ENCODE data around the gene SH3BP1. TPM values are rescaled to one million over a fixed set of nuclear protein-coding genes. Genes with fewer than 3 reads are reported as not detected.

SH3BP1 gene, protein sequence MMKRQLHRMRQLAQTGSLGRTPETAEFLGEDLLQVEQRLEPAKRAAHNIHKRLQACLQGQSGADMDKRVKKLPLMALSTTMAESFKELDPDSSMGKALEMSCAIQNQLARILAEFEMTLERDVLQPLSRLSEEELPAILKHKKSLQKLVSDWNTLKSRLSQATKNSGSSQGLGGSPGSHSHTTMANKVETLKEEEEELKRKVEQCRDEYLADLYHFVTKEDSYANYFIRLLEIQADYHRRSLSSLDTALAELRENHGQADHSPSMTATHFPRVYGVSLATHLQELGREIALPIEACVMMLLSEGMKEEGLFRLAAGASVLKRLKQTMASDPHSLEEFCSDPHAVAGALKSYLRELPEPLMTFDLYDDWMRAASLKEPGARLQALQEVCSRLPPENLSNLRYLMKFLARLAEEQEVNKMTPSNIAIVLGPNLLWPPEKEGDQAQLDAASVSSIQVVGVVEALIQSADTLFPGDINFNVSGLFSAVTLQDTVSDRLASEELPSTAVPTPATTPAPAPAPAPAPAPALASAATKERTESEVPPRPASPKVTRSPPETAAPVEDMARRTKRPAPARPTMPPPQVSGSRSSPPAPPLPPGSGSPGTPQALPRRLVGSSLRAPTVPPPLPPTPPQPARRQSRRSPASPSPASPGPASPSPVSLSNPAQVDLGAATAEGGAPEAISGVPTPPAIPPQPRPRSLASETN
- total RNA-seq = 11.5 and 11.7 TPM in 2 replicates

DNA sequence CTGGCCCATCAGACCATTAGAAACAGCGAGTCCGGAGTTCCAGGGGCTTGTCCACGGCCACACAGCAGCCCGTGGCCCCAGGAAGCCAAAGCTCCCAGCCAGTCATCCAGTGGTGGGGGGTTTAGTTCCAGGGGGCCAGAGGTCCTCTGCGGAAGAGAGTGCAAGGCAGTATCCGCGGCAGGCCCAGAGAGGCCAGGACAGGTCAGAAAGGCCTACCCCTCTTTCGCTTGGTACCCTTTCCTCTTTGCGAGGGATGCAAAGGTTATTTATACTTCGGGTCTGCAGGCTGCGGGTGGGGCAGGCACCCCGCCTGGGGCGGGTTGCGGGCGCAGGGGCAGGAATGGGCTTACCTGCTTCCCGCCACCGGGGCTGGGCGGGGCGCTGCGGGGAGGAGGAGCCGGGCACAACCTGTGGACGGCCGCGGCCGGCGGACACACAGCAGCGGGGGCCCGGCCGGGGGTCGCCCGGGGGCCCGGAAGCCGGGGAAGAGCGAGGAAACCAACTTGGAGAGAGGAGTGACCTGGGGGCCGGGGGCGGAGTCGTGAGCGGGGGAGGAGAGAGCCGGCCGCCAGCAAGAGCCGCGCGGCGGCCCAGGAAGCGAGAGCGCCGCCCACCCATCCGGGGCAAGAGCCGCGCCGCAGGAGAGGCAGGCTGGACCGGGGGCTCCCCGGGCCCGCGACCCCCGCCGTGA lies at the start of gene SH3BP1:
Gene SH3BP1, plus strand, starts transcription at position 600 of the 691 bp plus-strand sequence. CDS start 119 bp downstream, outside the sequence.

DNA sequence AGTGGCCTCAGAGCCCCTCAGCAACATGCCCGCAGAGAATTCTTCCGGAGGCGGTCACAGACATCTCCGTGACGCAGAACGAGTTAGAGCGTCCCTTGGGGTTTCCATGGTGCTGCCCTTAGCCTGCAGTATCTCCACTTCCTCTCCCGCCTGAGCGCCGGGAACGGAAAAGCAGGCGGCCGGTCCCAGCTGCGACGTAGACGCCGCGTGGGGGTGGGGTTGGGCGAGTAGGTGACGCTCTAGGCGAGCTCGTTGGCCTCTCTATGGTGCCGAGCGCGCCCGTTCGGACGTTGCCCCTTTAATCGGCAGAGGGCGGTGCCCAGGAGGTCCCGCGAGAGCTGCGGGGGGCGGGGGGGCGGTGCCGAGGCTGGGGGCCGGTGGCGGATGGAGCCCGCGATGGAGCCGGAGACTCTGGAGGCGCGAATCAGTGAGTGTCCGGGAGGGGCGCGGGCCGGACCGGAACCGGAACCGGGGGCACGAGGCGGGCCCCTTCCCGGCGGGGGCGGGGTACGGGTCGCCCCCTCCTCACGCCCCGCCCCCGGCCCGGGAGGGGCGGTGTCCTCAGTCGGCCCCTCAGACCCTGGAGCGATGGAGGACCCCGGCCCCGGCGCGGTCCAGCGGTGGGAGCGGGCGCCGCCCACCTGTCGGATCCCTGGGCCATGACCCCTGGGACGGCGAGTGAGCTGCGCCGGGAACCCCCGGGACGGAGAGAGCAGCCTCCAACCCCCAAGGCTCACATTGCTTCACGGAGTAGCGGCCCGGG lies 30.8 kb upstream of the SH3BP1 start, which contains the start of gene GGA1:
Gene GGA1, plus strand, starts transcription at position 358 of the 763 bp plus-strand sequence. Its CDS starts 27 bp downstream, at position 385.

DNA sequence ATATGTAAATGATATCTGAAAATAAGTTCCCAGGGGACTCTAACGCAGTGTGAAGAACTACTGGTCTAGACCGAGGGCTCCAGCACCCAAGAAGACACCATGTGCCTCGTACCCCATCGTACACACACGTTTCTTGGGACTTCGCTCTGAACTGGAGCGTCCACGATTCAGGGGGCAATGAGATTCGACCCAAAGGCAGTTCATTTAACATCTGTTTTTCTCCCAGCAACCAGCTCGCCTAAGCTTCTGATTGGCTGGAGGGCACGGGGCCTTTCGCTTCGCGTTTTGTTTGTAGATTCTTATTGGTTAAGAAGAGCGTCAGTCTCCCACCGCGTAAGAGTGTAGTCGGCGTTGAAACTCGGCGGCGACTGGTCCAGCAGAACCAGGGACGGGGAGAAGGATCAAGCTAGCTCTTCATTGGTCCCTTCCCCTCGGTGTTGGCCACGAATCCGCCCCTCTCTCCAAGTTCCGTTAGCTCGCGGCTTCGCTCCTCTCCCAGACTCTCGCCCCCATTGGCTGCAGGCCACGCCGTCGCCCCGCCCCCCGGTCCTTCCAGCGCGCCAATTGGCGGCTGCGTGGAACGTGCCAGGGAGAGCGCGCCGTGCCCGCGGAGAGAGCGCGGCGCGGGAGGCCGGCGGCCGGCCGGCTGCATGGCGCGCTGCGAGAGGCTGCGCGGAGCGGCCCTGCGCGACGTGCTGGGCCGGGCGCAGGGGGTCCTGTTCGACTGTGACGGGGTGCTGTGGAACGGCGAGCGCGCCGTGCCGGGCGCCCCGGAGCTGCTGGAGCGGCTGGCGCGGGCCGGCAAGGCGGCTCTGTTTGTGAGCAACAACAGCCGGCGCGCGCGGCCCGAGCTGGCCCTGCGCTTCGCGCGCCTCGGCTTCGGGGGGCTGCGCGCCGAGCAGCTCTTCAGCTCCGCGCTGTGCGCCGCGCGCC lies 18.9 kb downstream of the SH3BP1 start, which contains the start of gene PDXP:
Gene PDXP, plus strand, starts transcription at position 591 of the 933 bp plus-strand sequence. Its CDS starts 60 bp downstream, at position 651.

GRCh38 chr22:37674951-37675929 lies 35.8 kb downstream of the SH3BP1 start, which contains the start of gene LGALS1:
Gene LGALS1, plus strand, starts transcription at chr22:37675636. Its CDS starts 67 bp downstream, at chr22:37675703.

DNA sequence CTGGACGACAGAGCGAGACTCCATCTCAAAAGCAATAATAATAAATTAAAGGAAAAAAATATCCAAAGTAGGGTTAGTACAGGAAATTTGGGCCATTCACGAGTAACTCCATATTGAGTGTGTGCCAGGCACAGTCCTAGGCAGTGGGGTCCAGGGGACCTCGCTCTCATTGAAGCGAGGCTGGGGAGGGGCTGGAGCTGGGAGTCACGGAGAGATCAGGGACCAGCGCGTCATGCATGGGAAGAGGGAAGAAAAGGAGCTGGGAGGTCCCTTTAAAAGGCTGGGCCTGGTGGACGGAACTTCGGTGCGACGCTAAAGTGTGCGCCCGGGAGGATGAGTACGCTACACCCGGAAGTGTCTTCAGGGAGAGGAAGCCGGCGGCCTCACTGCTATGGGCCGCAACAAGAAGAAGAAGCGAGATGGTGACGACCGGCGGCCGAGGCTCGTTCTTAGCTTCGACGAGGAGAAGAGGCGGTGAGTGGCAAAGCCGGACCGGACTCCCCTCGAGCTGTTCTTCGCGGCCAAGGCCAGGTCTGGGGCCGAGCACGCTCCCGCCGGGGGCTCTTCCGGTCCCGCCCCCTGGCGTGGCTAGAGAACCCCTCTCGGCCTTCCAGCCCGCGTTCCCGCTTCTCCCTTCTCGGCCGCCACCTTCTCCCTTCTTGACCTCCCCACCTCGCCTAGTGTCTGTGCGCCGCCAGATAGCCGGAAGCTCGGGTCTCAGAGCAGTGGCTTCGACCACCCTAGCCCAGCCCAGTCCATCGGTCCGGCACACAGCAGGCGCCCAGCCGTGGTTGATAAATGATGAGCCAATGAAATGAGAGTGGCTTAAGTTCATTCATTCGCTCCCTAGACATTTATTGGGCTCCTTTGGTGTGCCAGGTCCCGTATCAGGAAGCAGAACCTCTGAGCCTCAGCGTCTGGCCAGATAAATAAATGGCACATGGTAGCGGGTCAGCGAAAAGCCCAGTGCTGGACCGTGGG lies 46.8 kb downstream of the SH3BP1 start, which contains the start of gene NOL12:
Gene NOL12, plus strand, starts transcription at position 342 of the 981 bp plus-strand sequence. Its CDS starts 50 bp downstream, at position 392.

GRCh38 chr22:37696657-37697537 lies 57.4 kb downstream of the SH3BP1 start, which contains the start of gene TRIOBP:
Gene TRIOBP, plus strand, starts transcription at chr22:37697048. Its CDS starts 4,318 bp downstream, at chr22:37701366.

Other genes with a start within 250 kb of the SH3BP1 start
- gene ELFN2, start 212.2 kb upstream of the SH3BP1 start, total RNA-seq = under 0.01 TPM in 1 of 2 replicates, not detected in the other
- gene MFNG, start 153.3 kb upstream of the SH3BP1 start, total RNA-seq = 0.33 and 1.5 TPM in 2 replicates
- 2.0 and 4.1 TPM in 2 replicates for gene CARD10, start 120.3 kb upstream of the SH3BP1 start, total RNA-seq
- gene CDC42EP1, start 79.2 kb upstream of the SH3BP1 start, total RNA-seq = 12.4 and 22.0 TPM in 2 replicates
- gene LGALS2, start 59.6 kb upstream of the SH3BP1 start, total RNA-seq = not detected in 2 replicates
- gene GGA1, start 30.8 kb upstream of the SH3BP1 start, total RNA-seq = 52.3 and 53.2 TPM in 2 replicates
- 6.4 and 9.1 TPM in 2 replicates for gene PDXP, start 19.1 kb downstream of the SH3BP1 start, total RNA-seq
- gene LGALS1, start 36.0 kb downstream of the SH3BP1 start, total RNA-seq = 5,552 and 9,643 TPM in 2 replicates
- 16.0 and 29.7 TPM in 2 replicates for gene NOL12, start 46.7 kb downstream of the SH3BP1 start, total RNA-seq
- gene TRIOBP, start 57.4 kb downstream of the SH3BP1 start, total RNA-seq = 296 and 339 TPM in 2 replicates
- gene GCAT, start 168.3 kb downstream of the SH3BP1 start, total RNA-seq = 27.5 and 27.6 TPM in 2 replicates
- gene GALR3, start 183.7 kb downstream of the SH3BP1 start, total RNA-seq = not detected in 2 replicates
- gene ANKRD54, start 204.7 kb downstream of the SH3BP1 start, total RNA-seq = 25.0 and 36.7 TPM in 2 replicates
- gene EIF3L, start 209.8 kb downstream of the SH3BP1 start, total RNA-seq = 313 and 409 TPM in 2 replicates

Measured in smooth muscle cell of trachea (primary cell).